Measurements from ENCODE around the gene LRBA.

LRBA gene

DNA sequence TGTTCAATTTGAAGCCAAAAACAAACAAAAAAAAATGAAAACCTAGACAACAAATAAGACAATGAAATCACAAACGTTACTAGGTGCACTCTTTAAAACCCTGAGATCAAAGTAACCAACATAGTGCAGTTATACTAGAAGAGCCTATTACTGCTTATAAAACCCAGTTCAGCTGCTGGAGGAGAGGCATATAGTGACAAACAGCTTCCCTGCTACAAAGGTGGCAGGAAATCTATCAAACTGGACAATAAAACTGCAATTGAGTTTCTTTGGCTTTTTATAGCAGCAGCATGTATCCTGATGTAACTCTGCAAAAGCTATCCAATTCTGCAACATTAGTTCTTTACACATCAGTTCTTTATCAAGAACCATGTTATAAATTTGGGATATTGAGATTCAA lies 155.6 kb downstream of the LRBA start:
- no peak for DNase-seq

DNA sequence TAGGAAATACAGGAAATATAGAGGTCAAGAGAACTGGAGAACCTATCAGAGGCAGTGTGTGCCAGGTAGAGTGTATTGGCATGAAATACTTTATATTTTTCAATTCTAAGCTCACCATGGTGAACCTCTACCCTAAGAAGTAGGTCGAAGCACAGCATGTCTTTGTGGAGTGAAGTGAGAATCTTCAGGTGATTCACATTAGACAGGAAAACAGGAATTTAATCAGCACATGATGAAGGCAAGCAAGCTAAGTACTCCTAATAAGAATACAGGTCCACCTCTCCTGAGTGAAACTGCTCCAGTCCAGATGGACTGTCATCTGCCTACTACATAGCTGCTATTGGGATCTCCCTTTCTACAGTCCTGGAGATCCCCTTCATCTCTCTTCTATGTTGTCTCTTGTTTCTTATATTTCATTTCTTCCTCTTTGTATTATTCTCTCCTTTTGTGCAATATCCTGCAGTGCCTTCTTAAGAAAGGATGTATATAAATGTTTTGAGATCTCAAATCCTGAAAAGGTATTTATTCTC lies 159.0 kb downstream of the LRBA start:
- DNase-seq, result no peak

DNA sequence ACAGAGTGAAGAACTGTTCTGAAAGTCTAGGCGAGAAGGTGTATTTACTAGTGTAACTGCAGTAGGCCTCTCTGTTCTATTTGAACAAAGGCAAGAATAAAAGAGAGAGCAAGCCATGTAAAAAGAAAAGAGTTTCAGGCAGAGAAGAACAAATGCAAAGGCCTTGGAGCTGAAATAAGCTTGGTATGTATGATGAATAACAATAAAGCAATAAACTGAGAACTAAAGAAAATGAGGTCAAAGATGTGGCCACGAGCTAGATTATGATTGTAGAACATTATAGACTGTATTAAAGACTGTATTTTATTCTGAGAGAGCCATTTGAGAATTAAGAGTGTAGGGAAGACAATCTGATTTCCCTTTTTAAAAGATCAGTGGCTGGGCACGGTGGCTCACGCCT lies 160.5 kb downstream of the LRBA start:
- no peak for DNase-seq

DNA sequence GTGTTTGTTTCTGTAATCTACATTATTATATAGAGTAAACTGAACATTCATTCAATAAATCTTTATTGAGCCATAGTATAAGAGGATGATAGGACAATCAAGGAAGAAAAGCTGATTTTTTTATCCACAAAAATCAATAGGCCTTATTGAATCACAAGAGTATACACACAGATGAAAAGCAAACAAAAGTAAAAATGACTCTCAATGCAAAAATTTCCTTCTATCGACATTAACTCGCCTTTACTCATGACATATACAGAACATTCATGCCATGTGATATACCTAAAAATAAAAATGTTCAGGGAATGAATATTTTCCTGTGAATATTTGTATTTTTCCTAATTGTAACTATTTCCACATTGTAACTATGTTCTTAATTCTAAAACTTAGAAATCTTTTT lies 161.2 kb downstream of the LRBA start:
- no peak for DNase-seq

DNA sequence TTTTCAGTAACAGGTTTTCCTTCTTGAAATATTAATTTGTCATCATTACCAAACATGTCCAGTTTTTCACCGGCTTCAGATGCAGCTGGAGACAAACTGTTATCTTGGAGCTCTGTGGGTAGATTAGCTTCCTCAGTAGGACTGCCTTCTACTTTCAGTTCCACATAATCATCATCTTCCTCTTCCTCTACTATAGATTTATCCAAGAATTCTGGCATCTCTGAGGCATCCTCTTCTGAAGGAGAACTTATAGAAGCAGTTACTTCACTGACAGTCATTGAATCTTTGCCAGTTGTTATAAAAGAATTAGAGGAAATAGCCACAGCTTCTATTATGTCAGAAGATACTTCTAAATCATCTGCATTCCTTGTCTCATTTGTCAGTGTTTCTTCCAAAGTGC lies 162.9 kb downstream of the LRBA start:
- no peak for DNase-seq

DNA sequence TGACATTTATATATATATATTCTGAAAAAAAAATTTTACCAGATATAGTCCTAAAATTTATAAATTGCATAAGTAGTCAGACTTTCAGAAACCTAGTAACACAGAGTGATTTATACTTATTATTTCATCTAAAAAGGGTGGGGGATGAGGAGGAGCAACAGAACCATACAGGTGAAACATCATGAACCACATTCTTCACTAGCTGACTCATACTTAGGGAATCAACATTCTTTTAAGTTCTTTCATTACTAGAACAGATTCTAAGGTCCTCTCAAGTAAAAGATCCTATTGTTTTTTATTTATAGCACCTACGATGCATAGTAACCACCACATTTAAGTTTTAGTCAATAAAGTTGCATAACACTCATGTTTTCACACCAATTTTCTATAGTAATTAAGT lies 166.1 kb downstream of the LRBA start:
- DNase-seq, result no peak

DNA sequence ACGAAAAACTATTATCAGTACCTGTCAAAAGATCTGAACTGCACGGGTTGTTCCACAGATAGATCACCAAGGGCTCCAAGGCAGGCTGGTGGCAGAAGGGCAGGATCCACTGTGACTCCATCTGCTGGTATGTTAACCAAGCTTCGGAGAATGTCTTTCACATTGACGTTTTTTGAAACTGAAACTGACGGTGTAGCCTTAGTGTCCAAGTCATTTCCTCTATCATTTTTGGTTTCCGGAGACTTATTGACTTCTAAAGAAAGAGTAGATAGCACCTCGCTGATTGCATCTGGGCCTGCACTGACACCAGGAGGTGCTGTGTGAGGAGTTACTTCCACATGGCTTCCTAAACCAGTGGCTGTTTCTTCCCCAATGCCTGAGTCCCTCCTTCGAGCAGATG lies 186.9 kb downstream of the LRBA start:
- DNase-seq, result no peak

DNA sequence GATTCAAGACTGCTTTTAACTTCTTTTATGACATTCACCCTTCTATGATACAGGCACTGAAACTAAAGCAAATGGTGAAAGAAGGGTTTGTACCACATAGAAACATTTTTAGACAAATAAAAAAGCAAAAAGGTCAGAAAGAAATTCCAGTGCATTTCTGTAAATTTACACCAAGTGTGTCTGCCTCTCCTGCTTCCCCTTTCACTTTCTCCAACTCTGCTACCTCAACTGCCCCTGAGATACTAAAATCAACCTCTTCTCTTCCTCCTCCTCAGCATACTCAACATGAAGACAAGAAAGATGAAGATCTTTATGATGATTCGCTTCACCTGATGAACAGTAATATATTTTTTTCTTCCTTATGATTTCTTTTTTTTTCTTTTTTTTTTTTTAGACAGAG lies 187.9 kb downstream of the LRBA start:
- DNase-seq, result no peak

DNA sequence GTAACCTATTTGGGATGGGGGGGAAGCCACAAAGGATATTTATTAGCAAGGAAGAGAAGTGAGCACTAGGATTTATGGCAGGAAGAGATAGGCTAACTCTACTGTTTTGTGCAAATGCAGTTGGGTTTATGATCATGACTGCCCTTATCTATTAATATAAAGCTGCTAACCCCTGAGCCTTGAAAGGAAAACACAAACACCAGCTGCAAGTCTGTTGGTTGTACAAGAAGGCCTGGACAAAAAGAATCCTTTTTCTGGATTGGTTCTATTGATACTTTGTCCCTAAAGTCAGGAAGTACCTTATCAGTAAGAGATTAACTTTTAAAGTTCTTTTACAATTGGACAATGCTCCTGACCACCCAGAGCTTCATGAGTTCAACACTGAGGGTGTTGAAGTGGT lies 188.8 kb downstream of the LRBA start:
- DNase-seq, result no peak

DNA sequence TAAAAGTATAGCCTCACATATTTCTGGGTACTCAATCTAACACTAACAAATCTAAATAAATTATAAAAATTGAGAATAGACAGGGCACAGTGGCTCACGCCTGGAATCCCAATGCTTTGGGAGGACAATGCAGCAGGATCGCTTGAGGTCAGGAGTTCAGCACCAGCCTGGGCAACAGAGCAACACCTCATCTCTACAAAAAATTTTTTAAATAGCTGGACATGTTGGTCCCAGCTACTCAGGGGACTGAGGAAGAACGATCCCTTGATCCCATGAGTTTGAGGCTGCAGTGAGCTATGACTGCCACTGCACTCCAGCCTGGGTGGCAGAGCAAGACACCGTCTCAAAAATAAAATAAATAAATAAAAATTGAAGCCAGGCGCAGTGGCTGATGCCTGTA lies 192.7 kb downstream of the LRBA start:
- no peak for DNase-seq

DNA sequence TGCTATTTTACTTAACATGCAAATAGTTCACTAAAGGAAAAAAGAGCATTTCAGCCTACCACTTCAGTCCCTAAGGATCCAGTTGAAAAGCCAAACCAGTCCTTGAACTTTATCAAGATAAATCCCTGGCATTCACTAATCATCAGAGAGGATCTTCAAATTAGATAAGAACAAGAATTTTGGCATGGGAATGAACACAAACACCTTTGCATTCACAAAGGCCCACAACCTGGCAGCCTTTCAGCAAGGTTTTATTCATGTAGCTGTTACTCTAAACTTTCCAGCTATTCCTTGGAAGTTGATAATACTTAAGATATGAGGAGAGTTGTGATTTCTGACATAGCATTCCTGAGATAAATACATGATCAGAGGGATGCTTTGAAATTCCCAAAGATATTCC lies 193.4 kb downstream of the LRBA start:
- DNase-seq, result no peak

DNA sequence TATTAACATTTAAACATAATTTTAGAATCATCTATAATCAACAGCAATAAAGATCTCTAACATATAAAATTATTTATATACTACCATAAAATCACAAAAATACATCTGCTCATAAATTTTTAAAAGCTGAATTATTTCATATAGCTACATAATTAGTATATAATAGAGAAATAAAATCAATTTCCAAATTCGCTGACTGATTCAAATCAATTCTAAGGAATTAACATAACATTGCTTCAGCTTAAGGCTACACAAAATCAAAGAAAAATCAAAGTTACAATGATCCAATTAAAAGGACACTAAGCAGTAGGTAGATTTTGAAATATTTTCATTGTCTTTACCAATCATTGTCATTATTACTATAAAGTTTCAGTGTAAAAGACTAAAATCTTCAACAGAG lies 194.7 kb downstream of the LRBA start:
- no peak for DNase-seq

DNA sequence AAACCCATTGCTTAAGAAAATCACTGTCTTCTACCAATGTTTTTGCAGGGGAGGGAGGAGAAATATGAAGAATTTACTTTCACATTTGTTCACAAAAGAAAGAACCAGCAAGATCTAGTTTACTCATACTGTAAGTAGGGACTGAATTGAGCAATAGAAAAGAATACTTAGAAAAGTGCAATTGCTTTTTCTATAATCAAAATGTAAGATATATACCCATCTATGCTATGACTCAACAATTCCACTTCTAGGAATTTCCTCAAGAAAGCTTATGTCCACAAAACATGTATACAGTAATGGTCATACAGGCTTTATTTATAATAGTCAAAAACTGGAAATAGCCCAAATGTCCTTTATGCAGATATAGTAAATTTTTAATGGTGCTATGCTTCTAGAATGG lies 196.4 kb downstream of the LRBA start:
- no peak for DNase-seq

DNA sequence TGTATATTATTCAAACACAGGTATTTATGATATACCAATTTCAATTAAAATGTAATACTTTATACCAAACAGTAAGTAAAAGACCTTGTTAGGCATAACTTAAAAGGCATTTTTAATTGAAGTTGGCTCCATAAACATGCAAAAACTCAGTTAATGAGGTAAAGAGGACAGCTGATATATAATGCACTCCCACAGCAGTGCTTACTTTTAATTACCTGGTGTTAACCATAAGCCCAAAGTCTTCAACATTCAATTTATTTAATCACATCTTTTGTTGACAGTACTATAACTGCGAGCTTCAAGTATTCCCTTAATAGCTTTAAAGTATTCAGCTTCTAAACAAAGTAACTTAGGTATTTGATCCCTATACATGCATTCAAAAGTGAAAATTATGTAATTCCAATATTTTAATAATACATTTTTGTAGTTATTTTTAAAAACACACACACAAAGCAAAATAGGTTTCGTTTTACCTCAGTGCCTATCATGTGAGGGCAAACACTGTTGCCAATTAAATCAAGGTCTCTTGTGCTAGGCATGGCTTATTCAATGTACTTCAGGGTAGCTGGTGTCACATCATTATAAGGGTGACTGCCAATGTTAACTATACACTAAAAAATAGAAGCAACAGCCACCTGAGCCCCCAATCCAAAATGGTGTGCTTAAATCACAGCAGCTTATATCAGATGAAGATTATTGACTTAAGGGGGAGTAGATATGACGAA lies 197.1 kb downstream of the LRBA start:
- DNase-seq, result no peak

DNA sequence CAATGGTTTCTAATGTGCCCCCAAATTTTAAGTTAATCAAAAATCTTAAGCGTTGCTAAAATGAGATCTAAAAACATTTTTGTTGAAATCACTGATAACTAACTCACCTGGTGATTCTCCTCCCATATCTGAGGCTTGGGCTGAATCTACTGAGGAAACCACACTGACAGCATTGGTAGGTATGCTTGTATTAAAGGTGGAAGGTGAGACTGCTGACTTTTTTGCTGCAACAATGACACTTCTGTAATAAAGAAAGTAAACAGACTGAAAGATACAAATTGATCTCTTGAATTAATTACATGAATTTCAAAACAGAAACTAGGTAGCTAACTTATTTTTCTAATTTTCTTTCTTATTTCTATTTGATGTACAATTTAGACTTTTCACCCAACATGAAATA lies 198.1 kb downstream of the LRBA start:
- no peak for DNase-seq

DNA sequence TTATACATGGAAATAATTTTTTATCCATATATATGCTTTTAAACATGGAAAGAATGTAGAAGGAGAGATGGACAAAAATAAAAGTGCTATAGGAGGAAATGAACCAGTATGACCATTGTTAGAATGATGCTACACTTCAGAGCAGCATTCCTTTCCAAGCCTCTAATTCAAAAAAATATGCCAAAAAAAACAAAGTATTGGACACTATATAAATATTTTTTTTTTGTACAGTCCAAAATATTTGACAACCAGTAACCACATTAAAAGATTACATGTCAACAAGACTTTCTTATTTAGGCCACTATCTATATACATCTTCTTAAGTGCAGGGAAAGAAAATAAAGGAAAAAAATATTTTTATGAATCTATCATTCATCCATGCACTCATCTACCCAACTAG lies 198.6 kb downstream of the LRBA start:
- DNase-seq, result no peak

DNA sequence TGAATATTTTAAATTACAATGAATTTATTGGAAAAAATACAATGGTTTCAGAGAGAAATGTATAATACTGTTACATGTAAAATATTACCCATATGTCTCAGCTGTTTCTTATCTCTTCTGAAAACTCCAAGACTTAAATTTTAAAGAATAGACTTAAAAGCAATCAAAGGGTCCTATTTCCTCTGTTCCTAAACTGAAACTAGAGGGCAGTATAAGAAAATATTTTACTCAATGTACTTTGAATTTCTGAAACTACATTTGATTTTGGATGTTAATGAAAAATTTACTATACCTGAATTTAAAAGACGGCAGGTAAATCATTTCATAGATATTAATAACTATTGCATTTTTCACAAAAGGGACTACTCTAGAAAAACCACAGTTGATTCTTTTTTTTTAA lies 200.2 kb downstream of the LRBA start:
- no peak for DNase-seq

DNA sequence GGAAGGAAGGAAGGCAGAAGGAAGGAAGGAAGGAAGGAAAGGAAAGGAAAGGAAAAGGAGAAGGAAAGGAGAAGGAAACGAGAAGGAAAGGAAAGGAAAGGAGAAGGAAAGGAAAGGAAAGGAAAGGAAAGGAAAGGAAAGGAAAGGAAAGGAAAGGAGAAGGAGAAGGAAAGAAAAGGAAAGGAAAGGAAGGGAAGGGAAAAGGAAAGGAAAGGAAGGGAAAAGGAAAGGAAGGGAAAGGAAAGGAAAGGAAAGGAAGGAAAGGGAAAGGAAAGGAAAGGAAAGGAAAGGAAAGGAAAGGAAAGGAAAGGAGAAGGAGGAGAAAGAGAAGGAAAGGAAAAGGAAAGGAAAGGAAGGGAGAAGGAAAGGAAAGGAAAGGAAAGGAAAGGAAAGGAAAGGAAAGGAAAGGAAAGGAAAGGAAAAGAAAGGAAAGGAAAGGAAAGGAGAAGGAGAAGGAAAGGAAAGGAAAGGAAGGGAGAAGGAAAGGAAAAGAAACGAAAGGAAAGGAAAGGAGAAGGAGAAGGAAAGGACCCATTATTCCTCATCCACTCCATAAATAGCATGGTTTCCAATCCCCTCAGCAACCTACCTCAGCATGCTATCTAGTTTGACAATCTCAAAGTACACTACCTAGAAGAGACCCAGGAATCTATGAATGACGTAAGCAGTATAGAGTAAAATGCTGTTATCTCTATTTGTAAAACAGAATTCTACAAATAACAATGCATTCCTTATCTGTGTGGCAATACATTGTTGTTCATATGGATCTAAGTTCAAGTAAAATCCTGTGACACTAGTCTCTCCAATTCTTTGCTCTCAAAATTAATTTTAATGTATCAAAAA lies 209.7 kb downstream of the LRBA start:
- DNase-seq, result no peak

DNA sequence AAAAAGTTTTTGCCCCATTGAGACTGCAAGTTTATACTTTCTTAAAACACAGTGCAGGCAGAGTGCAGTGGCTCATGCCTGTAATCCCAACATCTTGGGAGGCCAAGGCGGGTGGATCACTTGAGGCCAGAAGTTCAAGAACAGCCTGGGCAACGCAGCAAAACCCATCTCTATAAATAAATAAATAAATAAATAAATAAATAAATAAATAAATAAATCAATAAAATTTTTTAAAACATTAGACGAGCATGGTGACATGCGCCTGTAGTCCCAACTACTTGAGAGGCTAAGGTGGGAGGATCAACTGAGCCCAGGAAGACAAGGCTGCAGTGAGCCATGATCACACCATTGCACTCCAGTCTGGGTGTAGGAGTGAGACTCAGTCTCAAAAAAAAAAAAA lies 213.3 kb downstream of the LRBA start:
- DNase-seq, result no peak

DNA sequence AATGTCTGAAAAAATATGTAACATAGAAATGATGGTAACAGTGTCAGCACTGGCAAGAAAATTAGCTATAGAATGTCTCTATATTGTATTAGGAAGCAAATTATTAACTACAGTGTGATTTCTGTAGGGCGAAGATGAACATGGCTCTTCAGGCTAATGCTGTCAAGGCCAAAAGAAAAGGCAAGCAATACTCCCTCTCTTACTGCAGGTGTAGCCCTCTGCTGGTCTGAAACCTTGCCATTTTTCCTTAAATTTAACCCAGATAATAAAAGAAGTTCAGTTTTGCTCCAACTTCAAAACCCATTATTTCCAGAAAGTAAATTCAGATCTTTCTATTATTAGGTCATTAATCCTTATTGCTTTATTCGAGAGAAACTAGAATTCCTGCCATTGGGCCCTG lies 215.9 kb downstream of the LRBA start:
- DNase-seq, result no peak

DNA sequence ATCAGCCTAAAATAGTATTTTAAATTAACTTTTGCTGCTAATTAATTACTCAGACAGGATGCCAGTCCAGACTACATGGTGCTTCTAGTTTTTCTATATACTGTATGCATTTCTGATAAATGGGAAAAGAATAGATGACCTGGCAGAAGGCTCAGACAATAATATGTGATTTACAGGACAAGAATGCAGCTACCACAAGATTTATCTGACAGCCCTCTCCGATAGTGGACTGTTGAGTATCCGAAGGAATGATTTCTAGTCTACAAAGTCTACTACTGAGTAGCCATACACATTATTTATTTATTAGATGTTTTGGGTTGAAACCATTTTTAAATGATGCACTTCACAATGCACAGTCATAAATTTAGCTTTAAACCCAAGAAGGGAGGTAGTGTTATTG lies 220.4 kb downstream of the LRBA start:
- DNase-seq, result no peak

DNA sequence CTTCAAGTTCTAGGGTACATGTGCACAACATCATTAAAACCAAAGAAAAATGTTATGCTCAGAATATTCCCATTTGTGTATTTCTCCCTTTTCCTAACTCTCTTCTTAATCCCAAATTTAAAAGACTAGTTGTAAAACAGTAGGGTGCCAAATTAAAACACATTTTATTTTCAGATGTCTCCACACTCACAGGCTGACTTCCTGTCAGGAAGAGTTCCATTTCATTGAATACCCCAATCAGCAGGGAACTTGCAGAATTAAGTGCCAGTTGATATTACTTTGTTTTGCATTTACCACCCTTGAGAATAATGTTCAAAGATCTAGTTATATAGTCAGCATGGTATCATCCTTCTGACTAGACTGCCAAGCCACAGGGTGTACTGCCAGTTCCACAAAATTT lies 225.2 kb downstream of the LRBA start:
- no peak for DNase-seq

DNA sequence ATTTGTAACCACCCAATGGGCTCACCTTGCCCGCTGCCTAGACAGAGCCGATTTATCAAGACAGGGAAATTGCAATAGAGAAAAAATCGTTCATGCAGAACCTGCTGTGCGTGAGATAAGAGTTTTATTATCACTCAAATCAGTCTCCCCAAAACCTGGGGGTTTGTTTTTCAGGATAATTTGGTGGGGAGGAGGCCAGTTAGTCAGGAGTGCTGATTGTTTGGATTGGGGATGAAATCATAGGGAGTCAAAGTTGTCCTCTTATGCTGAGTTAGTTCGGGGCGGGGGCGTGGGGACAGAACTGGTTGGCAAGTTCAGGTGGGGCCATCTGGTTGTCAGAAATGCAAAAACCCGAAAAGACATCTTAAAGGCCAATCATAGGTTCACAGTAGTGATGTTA lies 230.1 kb downstream of the LRBA start:
- DNase-seq, result no peak

DNA sequence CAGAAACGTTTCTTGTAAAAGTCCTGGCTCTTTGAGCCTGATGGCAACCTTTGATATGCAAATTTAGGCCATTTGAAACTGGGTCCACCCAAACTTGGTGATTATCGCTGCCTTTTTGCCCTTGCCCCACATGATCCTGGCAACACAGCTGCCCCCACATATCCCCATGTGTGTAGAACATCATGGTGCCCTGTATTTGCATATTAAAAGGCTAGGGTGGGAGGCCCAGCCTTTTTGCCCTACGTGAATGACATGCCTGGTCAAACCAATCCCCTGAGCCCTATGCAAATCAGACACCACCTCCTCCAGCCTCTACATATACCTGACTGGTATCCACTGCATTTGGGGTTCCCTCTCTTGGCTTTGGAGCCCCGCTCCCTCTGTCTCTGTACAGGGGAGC lies 230.8 kb downstream of the LRBA start:
- DNase-seq, result no peak

DNA sequence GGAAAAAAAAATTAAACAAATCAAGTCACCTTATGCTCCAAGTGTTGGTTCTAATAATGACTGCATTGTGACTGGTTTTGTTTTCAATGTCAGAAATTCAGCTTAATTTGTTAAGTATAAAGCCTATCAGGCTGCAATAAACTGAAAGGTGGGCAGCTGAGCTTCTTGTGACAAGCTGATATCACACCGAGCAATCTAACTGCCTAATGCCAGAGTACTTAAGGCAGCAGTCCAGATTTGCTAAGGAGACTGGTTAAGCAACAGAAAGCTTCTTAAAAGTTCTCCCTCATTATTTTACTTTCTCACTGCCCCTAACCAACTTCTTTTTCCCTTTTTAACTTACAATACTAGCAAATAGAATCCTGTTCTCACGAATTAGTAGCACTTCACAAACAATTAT lies 232.2 kb downstream of the LRBA start:
- no peak for DNase-seq
